OCI-LY1 (cell line): ENCODE measurements around the gene RNF138.

Experiments used
- CTCF ChIP-seq: fragments of 200-600 bp; sonication (generic), shearing (Covaris generic); IDR thresholded peaks from 2 replicates; pipeline ENCODE4 v1.5.1; 2017; ENCODE audit warnings: mild to moderate bottlenecking, antibody characterized with exemption, low read length, moderate library complexity, mixed read lengths
- EZH2 ChIP-seq: fragments of 200-600 bp; sonication (generic), shearing (Covaris generic); IDR thresholded peaks from 2 replicates; pipeline ENCODE4 v1.8.0; 2017; ENCODE audit warnings: borderline replicate concordance, mixed run types, mild to moderate bottlenecking, antibody characterized with exemption, low read length, moderate library complexity, mixed read lengths

GRCh38 chr18:32174719-32175118, 83.0 kb downstream of the RNF138 start:
- no peak for TF ChIP-seq CTCF
- TF ChIP-seq EZH2: no peak
